K562 (cell line): Measurements from ENCODE around the gene CCDC90B. TPM values are rescaled to one million over a fixed set of nuclear protein-coding genes. Genes with fewer than 3 reads are reported as not detected.

Source experiments
- ARID1B ChIP-seq: fragments of 450-650 bp; IDR thresholded peaks from 2 replicates; pipeline ENCODE4 v1.6.1; 2016; ENCODE audit warnings: antibody characterized with exemption, mild to moderate bottlenecking, inconsistent platforms
- ATF7 ChIP-seq: fragments of 450-650 bp; IDR thresholded peaks from 2 replicates; pipeline ENCODE4 v1.7.1; 2014; ENCODE audit warnings: mild to moderate bottlenecking, moderate library complexity
- CEBPZ ChIP-seq: fragments of 150-350 bp; IDR thresholded peaks from 2 replicates; pipeline ENCODE4 v1.6.1; 2014; ENCODE audit warnings: low read depth, mild to moderate bottlenecking, low read length, borderline replicate concordance
- DLX4 ChIP-seq: fragments of 250-450 bp; sonication (Bioruptor Pico); IDR thresholded peaks from 2 replicates; pipeline ENCODE4 v1.6.1; 2021; ENCODE audit warnings: mild to moderate bottlenecking
- EP400 ChIP-seq: fragments of 450-650 bp; IDR thresholded peaks from 2 replicates; pipeline ENCODE4 v1.6.1; 2017; ENCODE audit warnings: antibody characterized with exemption, mild to moderate bottlenecking, moderate library complexity
- HES1 ChIP-seq: fragments of 450-650 bp; IDR thresholded peaks from 2 replicates; pipeline ENCODE4 v1.6.1; 2016; ENCODE audit warnings: low read depth, mild to moderate bottlenecking, moderate library complexity
- HNRNPLL ChIP-seq: fragments of 200-400 bp; formaldehyde crosslinking; IDR thresholded peaks from 2 replicates; pipeline ENCODE4 v1.6.1; 2017; ENCODE audit warnings: low read length, low read depth, mild to moderate bottlenecking; ENCODE audit not compliant: poor library complexity, severe bottlenecking
- MLX ChIP-seq, 2 experiments: fragments of 450-650 bp in 1 of 2; sonication (generic) in 1 of 2; formaldehyde crosslinking; conservative IDR thresholded peaks; 2 replicates each; pipeline versions ENCODE4 v1.4.0 to v1.8.1; 2020 to 2022; ENCODE audit warnings: mild to moderate bottlenecking in 1 of 2, missing genetic modification reagents in 1 of 2
- POLR3A ChIP-seq: IDR thresholded peaks from 2 replicates; pipeline ENCODE4 v1.6.1; 2011; ENCODE audit warnings: borderline replicate concordance, mild to moderate bottlenecking, moderate library complexity; ENCODE audit not compliant: insufficient read length, insufficient read depth; ENCODE audit errors: extremely low read depth
- SPI1 ChIP-seq: IDR thresholded peaks from 2 replicates; pipeline ENCODE4 v1.6.1; 2011; ENCODE audit warnings: low read depth, low read length, control low read depth, borderline replicate concordance
- STAT5A ChIP-seq: IDR thresholded peaks from 2 replicates; pipeline ENCODE4 v1.6.1; 2012; ENCODE audit warnings: low read length, inconsistent platforms, borderline replicate concordance
- TFE3 ChIP-seq: fragments of 450-650 bp; formaldehyde crosslinking; IDR thresholded peaks from 2 replicates; pipeline ENCODE4 v1.4.0; 2020; ENCODE audit warnings: mild to moderate bottlenecking, mixed read lengths
- ZBTB11 ChIP-seq, 3 experiments: fragments of 200-800 bp in 1 of 3; fragments of 250-450 bp in 1 of 3; fragments of 450-650 bp in 1 of 3; sonication (Bioruptor Pico) in 1 of 3; sonication (Bioruptor generic) in 1 of 3; formaldehyde crosslinking in 1 of 3; IDR thresholded peaks; 2 replicates each; pipeline versions ENCODE4 v1.6.1 to v1.8.0; 2016 to 2022; ENCODE audit warnings: mild to moderate bottlenecking in 2 of 3, missing genetic modification characterization in 2 of 3, missing compliant biosample characterization in 1 of 3, moderate library complexity in 1 of 3
- ZFX ChIP-seq: sonication (generic); formaldehyde crosslinking; IDR thresholded peaks from 2 replicates; pipeline ENCODE4 v1.8.0; 2022; ENCODE audit warnings: mild to moderate bottlenecking, missing genetic modification reagents, moderate library complexity
- ZNF175 ChIP-seq: fragments of 200-800 bp; sonication (Bioruptor generic); IDR thresholded peaks from 2 replicates; pipeline ENCODE4 v1.6.1; 2016; ENCODE audit warnings: low read depth, mild to moderate bottlenecking, missing genetic modification characterization, missing compliant biosample characterization
- polyA plus RNA-seq, 8 experiments: library from polyadenylated mRNA; depleted of rRNA in 4 of 8; stranded (reverse) in 5 of 8; unstranded in 3 of 8; fragments of >200 nt; fragmentation: Nextera tagmentation in 2 of 8; fragmentation: Illumina TruSeq in 1 of 8; extraction: Ambion mirVana in 2 of 8; extraction: Trizol in 1 of 8; gene quantifications; 2 replicates each; pipeline versions ENCODE4 v1.2.1 to v1.2.3, GENCODE V29; 2011 to 2014; ENCODE audit warnings: inconsistent platforms in 1 of 8, missing spikeins in 1 of 8
- total RNA-seq, 7 experiments: library from RNA; depleted of rRNA in 6 of 7; stranded (reverse); fragments of >200 nt in 6 of 7; fragmentation: Illumina TruSeq in 2 of 7; extraction: Trizol in 2 of 7; gene quantifications; 2 replicates each; pipeline versions ENCODE4 v1.2.1 to v1.2.3, GENCODE V29; 2011 to 2021; ENCODE audit warnings: low replicate concordance in 1 of 7

Gene CCDC90B
- total and polyA plus RNA-seq, 9 of the 15 experiments (the other 6 are each of a cell fraction or from before 2014, with no cell fraction given): 26.6 to 63.6 (median 51.8) TPM

- TF ChIP-seq DLX4 (no peak), HES1 (no peak), ARID1B (peak; percentile 64), ZBTB11 (CRISPR knock-in tag; IDR thresholded peaks at IDR 0.05) (peak in 1 of 3 experiments; percentile 85; a peak in 2 of 6 replicates), STAT5A (peak; percentile 25; the same call in 1 of the 2 replicates), ZFX (peak; percentile 76), EP400 (peak; percentile 99), ZNF175 (CRISPR knock-in tag) (peak; percentile 87), CEBPZ (no peak), POLR3A (no peak), HNRNPLL (peak; percentile 53), ATF7 (peak; percentile 94), SPI1 (no peak), TFE3 (CRISPR knock-in tag) (no peak), MLX (CRISPR knock-in tag; conservative IDR thresholded peaks at IDR 0.05) (no peak)
These were observed at the start of gene CCDC90B (continued) for GRCh38 chr11:83285771-83286528.
